ENCODE measurements around the gene RAPGEF3.

Gene RAPGEF3

DNA sequence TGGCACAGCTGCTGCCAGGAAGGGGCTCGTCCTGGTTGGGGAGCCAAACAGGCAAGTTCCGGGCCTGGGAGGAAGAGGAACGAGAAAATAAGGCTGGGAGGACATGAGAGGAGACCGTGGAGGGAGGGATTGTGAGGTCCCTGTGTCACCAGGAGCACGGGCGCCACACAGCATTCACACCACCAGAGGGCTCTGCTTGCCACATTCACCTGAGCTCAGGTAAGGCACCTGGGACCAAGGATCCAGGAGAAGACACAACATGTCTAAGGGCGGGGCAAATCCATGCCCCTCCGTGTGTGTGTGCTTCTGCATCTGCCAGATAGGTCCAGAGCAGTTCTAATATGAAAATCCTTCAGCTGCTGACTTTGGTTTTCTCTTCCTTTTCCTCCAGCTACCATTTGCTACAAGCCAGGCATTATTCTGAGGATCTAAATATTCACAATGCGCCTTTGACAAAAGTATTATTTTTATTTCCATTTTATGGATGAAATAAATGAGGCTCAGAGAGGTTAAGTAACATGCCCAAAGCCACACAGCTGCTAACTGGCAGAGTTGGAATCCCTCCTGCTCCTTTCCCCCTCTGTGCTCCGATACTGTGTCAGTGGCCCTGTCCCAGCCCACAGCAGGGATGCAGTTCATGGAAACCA lies 14.6 kb downstream of the RAPGEF3 start:
- DNase-seq (ENCODE audit: extremely low read depth, low read depth) = no peak
- TF ChIP-seq, protein P1, sequence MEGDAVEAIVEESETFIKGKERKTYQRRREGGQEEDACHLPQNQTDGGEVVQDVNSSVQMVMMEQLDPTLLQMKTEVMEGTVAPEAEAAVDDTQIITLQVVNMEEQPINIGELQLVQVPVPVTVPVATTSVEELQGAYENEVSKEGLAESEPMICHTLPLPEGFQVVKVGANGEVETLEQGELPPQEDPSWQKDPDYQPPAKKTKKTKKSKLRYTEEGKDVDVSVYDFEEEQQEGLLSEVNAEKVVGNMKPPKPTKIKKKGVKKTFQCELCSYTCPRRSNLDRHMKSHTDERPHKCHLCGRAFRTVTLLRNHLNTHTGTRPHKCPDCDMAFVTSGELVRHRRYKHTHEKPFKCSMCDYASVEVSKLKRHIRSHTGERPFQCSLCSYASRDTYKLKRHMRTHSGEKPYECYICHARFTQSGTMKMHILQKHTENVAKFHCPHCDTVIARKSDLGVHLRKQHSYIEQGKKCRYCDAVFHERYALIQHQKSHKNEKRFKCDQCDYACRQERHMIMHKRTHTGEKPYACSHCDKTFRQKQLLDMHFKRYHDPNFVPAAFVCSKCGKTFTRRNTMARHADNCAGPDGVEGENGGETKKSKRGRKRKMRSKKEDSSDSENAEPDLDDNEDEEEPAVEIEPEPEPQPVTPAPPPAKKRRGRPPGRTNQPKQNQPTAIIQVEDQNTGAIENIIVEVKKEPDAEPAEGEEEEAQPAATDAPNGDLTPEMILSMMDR (IDR thresholded peaks at IDR 0.05; ENCODE audit: low read depth, low read length) = peak; percentile 17

DNA sequence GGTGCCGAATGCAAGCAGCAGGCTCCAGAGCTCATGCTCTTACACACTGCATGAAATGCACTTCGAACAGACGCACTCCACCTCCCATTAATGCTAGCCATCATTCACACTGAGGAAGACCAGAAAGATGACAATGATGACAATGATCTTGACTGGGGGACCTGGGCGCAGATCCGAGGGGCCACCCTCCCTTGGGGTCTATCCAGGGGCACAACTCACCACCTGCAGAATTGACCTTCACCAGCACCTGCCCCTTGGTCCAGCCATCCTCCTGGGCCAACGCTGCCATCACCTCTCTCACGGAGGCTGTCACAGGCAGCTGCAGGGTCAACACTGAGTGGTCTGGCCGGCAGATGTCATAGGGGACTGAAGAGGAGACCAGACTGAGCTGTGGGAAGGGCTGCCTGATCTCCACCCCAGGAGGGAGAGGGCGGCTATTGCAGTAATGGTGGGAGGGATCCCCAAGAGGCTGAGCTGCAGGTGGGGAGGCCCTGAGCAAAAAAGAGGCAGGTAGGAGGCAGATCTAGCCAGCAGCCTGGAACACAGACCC lies 15.3 kb downstream of the RAPGEF3 start:
- no peak for DNase-seq (ENCODE audit: extremely low read depth, low read depth)

DNA sequence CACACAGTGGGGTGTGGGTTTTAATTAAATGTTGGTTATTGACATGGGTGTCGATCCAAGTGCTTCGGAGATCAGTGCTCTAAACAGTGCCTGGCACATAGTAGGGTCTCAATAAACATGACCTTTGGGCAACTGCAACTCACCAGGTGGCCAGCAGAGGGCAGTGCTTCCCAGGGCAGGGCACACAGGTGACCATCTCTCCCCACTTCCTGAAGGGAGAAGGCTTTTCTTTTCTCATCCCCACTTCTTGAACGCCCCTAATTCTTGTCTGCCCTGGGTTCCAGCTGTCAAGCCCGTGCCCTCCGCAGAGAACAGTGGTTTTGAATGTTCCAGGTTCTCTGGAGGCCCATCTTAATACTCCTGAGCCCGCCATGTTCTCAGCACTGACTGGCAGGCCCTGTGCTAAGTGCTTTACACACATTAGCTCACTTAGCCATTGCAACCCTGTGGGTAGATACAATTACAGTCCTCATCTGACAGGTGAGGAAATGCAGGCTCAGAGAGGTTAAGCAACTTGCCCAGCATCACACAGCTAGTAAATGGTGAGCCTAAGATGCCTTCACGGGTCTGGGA lies 16.3 kb downstream of the RAPGEF3 start:
- no peak for DNase-seq (ENCODE audit: extremely low read depth, low read depth)
- TF ChIP-seq, protein P1 (IDR thresholded peaks at IDR 0.05; ENCODE audit: low read depth, low read length) = peak; percentile 97

More for the DNA sequence above, 15.3 kb downstream of the RAPGEF3 start:
- TF ChIP-seq, protein P1 (IDR thresholded peaks at IDR 0.05; ENCODE audit: low read depth, low read length) = no peak

DNA sequence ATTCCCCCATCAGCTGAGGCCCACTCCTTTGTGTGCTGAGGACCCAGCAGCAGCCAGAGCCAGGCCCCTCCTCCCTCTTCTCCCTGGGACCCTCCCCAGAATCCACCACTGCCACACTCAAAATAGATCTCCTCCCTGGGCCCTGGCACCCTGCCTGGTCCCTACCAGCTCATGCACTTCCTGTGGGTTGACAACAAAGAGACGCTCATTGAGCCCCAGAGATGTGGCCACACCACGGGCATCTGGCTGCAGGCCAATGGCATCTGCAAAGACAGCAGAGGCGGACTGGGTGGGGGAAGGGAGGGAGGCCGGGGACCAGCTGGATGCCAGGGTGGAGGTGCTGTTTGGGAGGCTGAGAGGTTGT lies 17.4 kb downstream of the RAPGEF3 start:
- no peak for DNase-seq (ENCODE audit: extremely low read depth, low read depth)
- TF ChIP-seq, protein P1 (IDR thresholded peaks at IDR 0.05; ENCODE audit: low read depth, low read length) = no peak

DNA sequence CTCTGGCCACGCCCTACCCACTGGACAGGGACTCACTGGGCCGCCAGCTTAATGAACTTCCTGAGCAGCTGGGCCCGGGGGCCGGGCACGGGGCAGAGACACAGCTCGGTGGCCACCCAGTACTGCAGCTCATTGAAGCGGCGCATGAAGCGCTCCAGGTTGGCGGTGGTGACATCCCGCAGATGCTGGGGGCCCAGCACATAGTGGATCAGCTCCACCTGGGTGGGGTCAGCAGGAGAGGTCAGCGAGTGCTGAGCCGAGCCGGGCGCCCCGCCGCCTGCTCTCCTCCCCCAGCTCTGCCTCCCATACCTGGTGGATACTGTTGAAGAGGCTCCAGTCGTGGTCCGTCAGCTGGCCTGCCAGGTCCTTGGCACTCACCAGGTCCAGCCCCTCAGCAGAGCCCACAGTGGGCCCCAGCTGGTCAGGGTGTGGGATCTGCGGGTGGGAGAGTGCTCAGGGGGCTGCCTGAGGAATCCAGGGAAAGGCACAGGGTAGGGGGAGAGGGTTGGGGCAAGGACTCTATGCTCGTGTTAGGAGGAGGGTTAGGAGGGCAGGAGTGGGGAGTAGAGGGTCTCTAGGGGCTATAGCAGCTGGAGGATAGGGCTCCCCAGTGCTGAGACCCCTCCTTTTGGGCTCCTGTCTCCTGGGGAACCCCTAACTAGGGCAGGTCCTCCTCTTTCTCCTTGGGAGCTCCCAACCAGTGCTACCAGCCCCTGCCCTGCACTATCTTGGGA lies 17.9 kb downstream of the RAPGEF3 start:
- DNase-seq (ENCODE audit: extremely low read depth, low read depth) = no peak
- TF ChIP-seq, protein P1 (IDR thresholded peaks at IDR 0.05; ENCODE audit: low read depth, low read length) = no peak

DNA sequence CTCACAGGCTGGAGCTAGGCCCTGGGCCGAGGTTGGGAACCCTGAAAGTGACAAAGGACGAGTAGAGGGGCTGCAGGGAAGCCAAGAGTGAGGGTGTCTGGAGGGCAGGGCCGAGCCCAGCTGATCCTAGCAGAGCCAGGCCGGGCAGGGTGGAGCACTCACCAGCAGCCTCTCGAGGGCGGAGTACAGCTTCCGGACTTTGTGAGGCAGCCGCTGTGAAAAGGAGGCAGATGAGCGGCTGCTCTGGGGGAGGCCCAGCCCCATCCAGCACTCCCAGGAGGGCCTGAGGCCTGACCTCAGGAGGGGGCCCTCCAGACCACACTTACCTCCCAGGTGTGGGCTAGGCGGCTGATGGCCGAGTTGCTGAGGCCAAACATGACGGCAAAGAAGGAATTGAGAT lies 18.7 kb downstream of the RAPGEF3 start:
- TF ChIP-seq, protein P1 (IDR thresholded peaks at IDR 0.05; ENCODE audit: low read depth, low read length) = no peak
- DNase-seq (ENCODE audit: extremely low read depth, low read depth) = no peak

DNA sequence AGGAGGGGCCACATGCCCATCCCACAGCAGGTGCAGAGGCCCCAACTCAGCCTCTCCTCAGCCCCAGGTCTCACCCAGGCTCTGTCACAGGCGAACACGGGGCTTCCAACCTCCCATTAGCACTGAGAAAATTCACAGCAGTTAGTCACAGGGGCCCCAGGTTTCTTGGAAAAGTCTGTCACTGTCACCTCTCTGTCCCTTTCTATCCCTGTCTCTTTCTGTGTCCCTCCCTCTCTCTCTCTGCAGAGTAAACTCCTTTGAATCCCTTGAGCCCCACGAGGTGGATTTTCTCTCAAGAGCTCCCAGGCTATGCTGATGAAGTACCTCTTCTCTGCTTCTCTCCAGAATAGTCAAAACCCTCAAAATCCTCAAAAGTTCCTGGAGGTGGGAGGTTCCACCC lies 19.4 kb downstream of the RAPGEF3 start:
- no peak for DNase-seq (ENCODE audit: extremely low read depth, low read depth)
- TF ChIP-seq, protein P1 (IDR thresholded peaks at IDR 0.05; ENCODE audit: low read depth, low read length) = no peak
